GM12892 (cell line): ENCODE measurements around the gene LRFN2.

Source experiments
- POLR2A ChIP-seq: IDR thresholded peaks from 2 replicates; pipeline ENCODE4 v1.6.1; 2011; ENCODE audit warnings: low read depth, low read length, control low read depth
- POLR2AphosphoS5 ChIP-seq: IDR thresholded peaks from 2 replicates; pipeline ENCODE4 v1.6.1; 2011; ENCODE audit warnings: low read depth, low read length, control low read depth
- TAF1 ChIP-seq: IDR thresholded peaks from 2 replicates; pipeline ENCODE4 v1.6.1; 2011; ENCODE audit warnings: low read depth, mild to moderate bottlenecking, control low read depth, low read length, borderline replicate concordance

DNA sequence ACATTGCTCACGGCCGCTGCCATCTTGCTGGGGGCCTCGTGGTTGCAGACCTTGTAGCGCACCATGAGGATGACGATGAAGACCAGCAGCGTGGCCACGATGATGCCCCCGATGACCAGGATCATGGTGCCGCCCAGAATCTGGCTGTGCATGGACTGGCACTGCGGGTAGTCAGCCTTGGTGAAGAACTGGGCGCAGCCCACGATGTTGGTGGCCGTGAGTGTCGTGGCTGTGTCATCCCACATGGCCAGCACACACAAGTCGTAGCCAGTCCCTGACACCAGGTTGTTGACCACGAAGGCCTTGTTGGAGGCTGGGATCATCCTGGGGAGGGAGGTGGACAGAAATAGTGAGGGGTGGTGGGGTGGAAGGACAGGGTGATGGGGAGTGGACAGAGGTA, 194.6 kb downstream of the LRFN2 start:
- TF ChIP-seq POLR2A, result no peak
- TF ChIP-seq POLR2AphosphoS5, result no peak
- TF ChIP-seq TAF1, result no peak
